Caco-2 (cell line): ENCODE measurements around the gene TMEM30B. TPM values are rescaled to one million over a fixed set of nuclear protein-coding genes. Genes with fewer than 3 reads are reported as not detected.

Source experiments
- BruUV-seq: library from RNA; stranded (reverse); fragments of 400-500 nt; replicated peaks from 2 replicates; lab custom pipeline; 2021; lab: Mats Ljungman, UMichigan
- CTCF ChIA-PET: fragments of 300-600 bp; sonication (Branson Sonifier 250); formaldehyde crosslinking; loops from one replicate; lab custom pipeline; 2022; ENCODE audit warnings: antibody characterized with exemption; lab: Charles Lee
- POLR2A ChIA-PET: fragments of 300-600 bp; sonication (Branson Sonifier 250); formaldehyde crosslinking; loops from one replicate; lab custom pipeline; 2022; ENCODE audit warnings: antibody characterized with exemption; lab: Charles Lee
- DNase-seq, 2 experiments: peaks; one replicate each; pipeline versions ENCODE4 v3.0.0 to v3.0.0-alpha.2; 2020 to 2022
- H3K27me3 ChIP-seq: replicated peaks from 2 replicates; pipeline ENCODE4 v1.6.0; 2011; ENCODE audit warnings: low read length; ENCODE audit not compliant: control insufficient read depth, insufficient read depth
- H3K36me3 ChIP-seq: 2 replicates; pipeline ENCODE4 v1.5.1; 2011; ENCODE audit warnings: low read length; ENCODE audit not compliant: control insufficient read depth, insufficient read depth
- H3K4me1 ChIP-seq: fragments of 250-450 bp; sonication (Bioruptor Pico); 2 replicates; pipeline ENCODE4 v1.5.1; 2020; ENCODE audit warnings: mild to moderate bottlenecking
- H3K4me3 ChIP-seq: 2 replicates; pipeline ENCODE4 v1.5.1; 2011; ENCODE audit warnings: low read depth, mild to moderate bottlenecking, control low read depth, low read length
- H3K9me3 ChIP-seq: fragments of 250-450 bp; sonication (Bioruptor Pico); 2 replicates; pipeline ENCODE4 v1.5.1; 2020; ENCODE audit warnings: mild to moderate bottlenecking, moderate library complexity
- H3K27ac Mint-ChIP-seq: one replicate; pipeline ENCODE4 v1.8.0; 2022; ENCODE audit warnings: mixed read lengths; ENCODE audit not compliant: unreplicated experiment
- H3K27me3 Mint-ChIP-seq: one replicate; pipeline ENCODE4 v1.8.0; 2022; ENCODE audit warnings: mixed read lengths; ENCODE audit not compliant: insufficient read depth, unreplicated experiment
- H3K36me3 Mint-ChIP-seq: one replicate; pipeline ENCODE4 v1.8.0; 2022; ENCODE audit warnings: mild to moderate bottlenecking, mixed read lengths; ENCODE audit not compliant: insufficient read depth, unreplicated experiment
- H3K4me1 Mint-ChIP-seq: one replicate; pipeline ENCODE4 v1.8.0; 2022; ENCODE audit warnings: low read depth, mixed read lengths; ENCODE audit not compliant: unreplicated experiment
- H3K4me3 Mint-ChIP-seq: one replicate; pipeline ENCODE4 v1.8.0; 2022; ENCODE audit warnings: mild to moderate bottlenecking, moderate library complexity, mixed read lengths; ENCODE audit not compliant: unreplicated experiment
- H3K9me3 Mint-ChIP-seq: one replicate; pipeline ENCODE4 v1.8.0; 2022; ENCODE audit warnings: mixed read lengths; ENCODE audit not compliant: unreplicated experiment
- intact Hi-C: fragments of 100-400 bp; cut with micrococcal nuclease; formaldehyde crosslinking; loops from one replicate; pipeline ENCODE4 v1.10.0; 2022; ENCODE audit not compliant: unreplicated experiment
- total RNA-seq: library from RNA; stranded (reverse); gene quantifications from 2 replicates; pipeline ENCODE4 v1.2.3, GENCODE V29; 2022
- TF ChIP-seq, protein P1 (sequence below), 2 experiments: fragments of 200-600 bp in 1 of 2; IDR thresholded peaks; 1 replicate in 1 of 2; 2 replicates in 1 of 2; pipeline versions ENCODE4 v1.5.1 to v1.8.0; 2011 to 2022; ENCODE audit warnings: antibody characterized with exemption in 1 of 2, control low read depth in 1 of 2, inconsistent platforms in 1 of 2, low read depth in 1 of 2, low read length in 1 of 2, mild to moderate bottlenecking in 1 of 2, moderate library complexity in 1 of 2; ENCODE audit not compliant: insufficient read depth in 1 of 2, severe bottlenecking in 1 of 2, unreplicated experiment in 1 of 2

TMEM30B gene
- total RNA-seq, 1 experiment from 2014 or later, result 32.5 TPM

DNA sequence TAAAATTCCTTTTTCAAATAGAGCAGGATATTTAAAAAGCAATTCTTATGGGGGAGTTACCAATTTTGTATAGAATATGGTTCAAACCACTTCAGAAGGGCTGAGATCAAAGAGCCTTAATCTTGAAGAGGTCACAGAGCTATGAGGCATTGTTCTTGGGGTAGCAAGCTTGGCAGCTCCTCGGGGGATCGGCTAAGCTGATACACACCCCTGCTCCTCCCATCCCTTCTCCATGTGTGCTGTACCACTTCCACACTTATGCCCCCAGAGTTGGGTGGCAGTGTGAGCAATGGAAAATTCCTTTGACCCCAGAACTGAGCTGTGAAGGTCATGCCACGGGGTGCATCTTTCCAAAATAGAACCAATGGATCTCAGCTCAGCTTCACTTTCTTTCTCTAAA, 15.0 kb upstream of the TMEM30B start:
- intact Hi-C loops, result loop anchor here (2.0 to 10.0 kb wide), 2 partner anchors 161 to 439 kb away; no protein-coding TSS in a partner anchor

DNA sequence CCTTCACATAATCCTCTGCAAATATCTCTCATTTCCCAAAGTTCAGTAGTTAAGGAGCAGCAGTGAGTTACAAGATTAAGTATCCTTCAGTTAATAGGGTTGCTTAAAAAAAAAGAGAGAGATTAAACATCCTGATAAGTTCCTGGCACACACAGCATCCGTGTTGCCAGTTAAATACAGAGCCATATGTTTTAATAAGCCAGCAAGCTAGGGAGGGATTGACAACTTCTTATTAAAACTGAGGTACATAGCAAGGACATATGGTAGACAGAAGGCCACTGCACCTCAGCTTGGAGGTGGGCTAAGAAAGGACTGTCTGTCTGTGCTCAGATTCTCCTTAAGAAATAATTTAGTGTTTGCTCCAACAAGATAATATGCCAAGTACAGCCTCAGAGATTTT, 9.6 kb upstream of the TMEM30B start:
- no peaks in the 10 kb centered on the region for H3K9me3 Mint-ChIP-seq
- DNase-seq, result no peak
- no peak overlapping the region for H3K27ac Mint-ChIP-seq
- TF ChIP-seq, protein P1, sequence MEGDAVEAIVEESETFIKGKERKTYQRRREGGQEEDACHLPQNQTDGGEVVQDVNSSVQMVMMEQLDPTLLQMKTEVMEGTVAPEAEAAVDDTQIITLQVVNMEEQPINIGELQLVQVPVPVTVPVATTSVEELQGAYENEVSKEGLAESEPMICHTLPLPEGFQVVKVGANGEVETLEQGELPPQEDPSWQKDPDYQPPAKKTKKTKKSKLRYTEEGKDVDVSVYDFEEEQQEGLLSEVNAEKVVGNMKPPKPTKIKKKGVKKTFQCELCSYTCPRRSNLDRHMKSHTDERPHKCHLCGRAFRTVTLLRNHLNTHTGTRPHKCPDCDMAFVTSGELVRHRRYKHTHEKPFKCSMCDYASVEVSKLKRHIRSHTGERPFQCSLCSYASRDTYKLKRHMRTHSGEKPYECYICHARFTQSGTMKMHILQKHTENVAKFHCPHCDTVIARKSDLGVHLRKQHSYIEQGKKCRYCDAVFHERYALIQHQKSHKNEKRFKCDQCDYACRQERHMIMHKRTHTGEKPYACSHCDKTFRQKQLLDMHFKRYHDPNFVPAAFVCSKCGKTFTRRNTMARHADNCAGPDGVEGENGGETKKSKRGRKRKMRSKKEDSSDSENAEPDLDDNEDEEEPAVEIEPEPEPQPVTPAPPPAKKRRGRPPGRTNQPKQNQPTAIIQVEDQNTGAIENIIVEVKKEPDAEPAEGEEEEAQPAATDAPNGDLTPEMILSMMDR (IDR thresholded peaks at IDR 0.05; ENCODE audit: insufficient read depth in 1 of 2, low read depth in 1 of 2, low read length in 1 of 2, severe bottlenecking in 1 of 2, unreplicated experiment in 1 of 2), result no peak
- H3K36me3 ChIP-seq, result no peaks in the 10 kb centered on the region
- no peaks in the 10 kb centered on the region for H3K27me3 ChIP-seq
- ChIA-PET CTCF (no interaction called here), POLR2A (no interaction called here)
- intact Hi-C loops, result loop anchor here (10.0 kb wide), 1 partner anchor 444 kb away; no protein-coding TSS in a partner anchor
- BruUV-seq, result no TSS peak
- H3K4me3 Mint-ChIP-seq, result no peak overlapping the region
- H3K4me3 ChIP-seq, result no peak overlapping the region
- H3K36me3 Mint-ChIP-seq, result no peaks in the 10 kb centered on the region
- no peaks in the 10 kb centered on the region for H3K27me3 Mint-ChIP-seq
- H3K9me3 ChIP-seq, result no peaks in the 10 kb centered on the region
- peaks cover 9% of the 10 kb centered on the region; the same call in 1 of the 2 replicates for H3K4me1 ChIP-seq
- peaks cover 1% of the 10 kb centered on the region for H3K4me1 Mint-ChIP-seq

More for the DNA sequence above, 15.0 kb upstream of the TMEM30B start:
- Mint-ChIP-seq H3K4me3 (no peak overlapping the region), H3K4me1 (no peaks in the 10 kb centered on the region), H3K9me3 (no peaks in the 10 kb centered on the region), H3K36me3 (no peaks in the 10 kb centered on the region), H3K27ac (no peak overlapping the region), H3K27me3 (no peaks in the 10 kb centered on the region)
- BruUV-seq, result no TSS peak
- Histone ChIP-seq H3K4me3 (no peak overlapping the region), H3K4me1 (no peaks in the 10 kb centered on the region), H3K27me3 (no peaks in the 10 kb centered on the region), H3K9me3 (no peaks in the 10 kb centered on the region), H3K36me3 (no peaks in the 10 kb centered on the region)
- POLR2A ChIA-PET, result no interaction called here
- TF ChIP-seq, protein P1 (IDR thresholded peaks at IDR 0.05; ENCODE audit: insufficient read depth in 1 of 2, low read depth in 1 of 2, low read length in 1 of 2, severe bottlenecking in 1 of 2, unreplicated experiment in 1 of 2), result no peak
- CTCF ChIA-PET, result interaction anchor here (0.6 to 1.0 kb wide), 2 partner anchors 15 to 541 kb away, joined by 3 read pairs; partner anchors contain the start of gene TMEM30B
- DNase-seq, result no peak

DNA sequence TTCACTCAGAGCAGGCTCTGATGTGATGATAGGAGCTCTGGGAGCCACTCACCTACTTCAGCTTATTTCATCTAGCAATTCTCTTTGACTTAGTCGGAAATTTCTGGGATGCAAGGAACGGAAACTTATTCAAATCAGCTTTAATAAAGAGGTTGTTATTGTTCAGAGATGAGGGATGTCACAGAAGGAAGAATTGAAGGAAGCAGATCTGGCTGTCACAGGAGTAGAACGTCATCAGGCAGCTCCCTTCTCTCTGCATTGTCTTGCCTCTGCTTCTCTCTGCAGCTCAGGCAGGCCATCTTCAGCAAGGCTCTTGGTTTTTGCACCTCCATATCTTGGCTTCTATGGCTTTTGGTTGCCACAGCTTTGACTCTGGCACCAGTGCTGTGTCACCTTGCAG, 7.6 kb upstream of the TMEM30B start:
- no peaks in the 10 kb centered on the region for H3K27me3 Mint-ChIP-seq
- H3K9me3 Mint-ChIP-seq, result no peaks in the 10 kb centered on the region
- TF ChIP-seq, protein P1 (IDR thresholded peaks at IDR 0.05; ENCODE audit: insufficient read depth in 1 of 2, low read depth in 1 of 2, low read length in 1 of 2, severe bottlenecking in 1 of 2, unreplicated experiment in 1 of 2), result no peak
- intact Hi-C loops, result no loop called here
- ChIA-PET POLR2A (no interaction called here), CTCF (no interaction called here)
- no peaks in the 10 kb centered on the region for H3K27me3 ChIP-seq
- peaks cover 6% of the 10 kb centered on the region for H3K4me1 Mint-ChIP-seq
- no peaks in the 10 kb centered on the region for H3K36me3 ChIP-seq
- no peaks in the 10 kb centered on the region for H3K36me3 Mint-ChIP-seq
- no peaks in the 10 kb centered on the region for H3K9me3 ChIP-seq
- H3K4me1 ChIP-seq, result peaks cover 15% of the 10 kb centered on the region; the same call in 1 of the 2 replicates
- H3K4me3 Mint-ChIP-seq, result no peak overlapping the region
- no peak overlapping the region for H3K4me3 ChIP-seq
- DNase-seq, result no peak
- no TSS peak for BruUV-seq
- no peak overlapping the region for H3K27ac Mint-ChIP-seq
